ENCODE results near the gene MPV17.
"Not testable (repeated sequence)": the region's sequence is repeated elsewhere in the genome, so short reads cannot be mapped to it uniquely, and the experiment has no call there.

Gene MPV17

DNA sequence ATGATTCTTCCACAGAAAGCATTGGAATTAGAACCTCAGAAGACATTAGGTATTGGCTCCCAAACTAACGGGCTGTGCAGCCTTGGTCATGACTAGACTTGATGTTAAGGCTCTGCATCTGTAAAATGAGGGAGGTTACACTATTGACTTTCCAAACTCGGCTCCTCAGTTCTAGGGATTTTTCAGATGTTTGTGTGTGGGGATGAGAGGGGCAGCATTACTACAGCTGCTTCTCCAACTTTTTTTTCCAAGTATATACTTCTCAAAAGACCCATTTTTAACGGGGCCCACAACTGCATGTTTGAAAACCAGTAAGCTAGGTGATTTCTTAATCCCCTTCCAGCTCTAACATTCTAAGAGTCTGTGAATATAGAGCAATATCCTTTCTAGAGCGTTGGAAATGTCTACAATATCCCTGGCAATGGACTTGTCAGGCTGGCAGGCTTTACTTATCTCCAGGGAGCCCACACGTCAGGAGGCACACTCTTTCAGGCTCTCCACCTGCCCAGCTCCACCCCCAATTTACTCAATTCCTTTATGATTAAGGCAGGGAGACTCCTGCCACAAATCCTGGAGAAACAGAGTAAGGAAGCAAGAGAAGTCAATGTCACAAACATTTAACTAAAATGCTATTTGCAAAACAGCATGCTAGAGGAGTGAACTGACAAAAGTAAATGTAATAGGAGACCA is 844 bp upstream of the MPV17 start:
- no peak for DNase-seq (ENCODE audit: low spot score)
- in situ Hi-C loops (cut with MboI; ENCODE audit: low pct_unique_long_range_greater_than_20kb, low sequenced_read_pairs, unreplicated experiment), result no loop called here
- no peak for TF ChIP-seq CTCF (IDR thresholded peaks at IDR 0.05; ENCODE audit: extremely low read depth, insufficient read depth, missing control alignments)

DNA sequence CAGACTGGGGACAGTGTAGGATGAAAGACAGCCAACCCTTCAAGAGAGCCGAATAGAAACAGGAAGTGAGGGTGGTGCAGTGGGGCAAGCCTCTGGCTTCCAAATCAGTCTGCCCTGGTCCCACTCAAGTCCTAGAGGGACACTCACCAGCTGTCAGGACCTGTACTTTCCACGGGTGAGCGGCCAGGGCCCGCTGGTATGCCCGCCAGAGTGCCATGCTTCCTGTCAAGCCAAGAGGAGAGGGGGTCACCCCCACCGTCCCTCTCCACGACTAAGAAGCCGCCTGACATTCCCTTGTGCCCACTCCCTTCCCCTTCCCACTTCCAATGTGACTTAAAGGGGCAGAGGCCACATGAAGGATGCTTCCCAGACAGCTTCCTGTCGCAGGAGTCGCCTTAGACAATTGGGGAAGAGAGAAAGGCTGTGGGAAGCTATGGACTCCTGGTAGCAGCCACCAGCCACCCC is 564 bp downstream of the MPV17 start:
- DNase-seq (ENCODE audit: low spot score), result no peak
- TF ChIP-seq CTCF (IDR thresholded peaks at IDR 0.05; ENCODE audit: extremely low read depth, insufficient read depth, missing control alignments), result no peak
- in situ Hi-C loops (cut with MboI; ENCODE audit: low pct_unique_long_range_greater_than_20kb, low sequenced_read_pairs, unreplicated experiment), result no loop called here

GRCh38 chr2:27320958-27321543 is 1.8 kb downstream of the MPV17 start:
- in situ Hi-C loops (cut with MboI; ENCODE audit: low pct_unique_long_range_greater_than_20kb, low sequenced_read_pairs, unreplicated experiment), result no loop called here
- no peak for DNase-seq (ENCODE audit: low spot score)

DNA sequence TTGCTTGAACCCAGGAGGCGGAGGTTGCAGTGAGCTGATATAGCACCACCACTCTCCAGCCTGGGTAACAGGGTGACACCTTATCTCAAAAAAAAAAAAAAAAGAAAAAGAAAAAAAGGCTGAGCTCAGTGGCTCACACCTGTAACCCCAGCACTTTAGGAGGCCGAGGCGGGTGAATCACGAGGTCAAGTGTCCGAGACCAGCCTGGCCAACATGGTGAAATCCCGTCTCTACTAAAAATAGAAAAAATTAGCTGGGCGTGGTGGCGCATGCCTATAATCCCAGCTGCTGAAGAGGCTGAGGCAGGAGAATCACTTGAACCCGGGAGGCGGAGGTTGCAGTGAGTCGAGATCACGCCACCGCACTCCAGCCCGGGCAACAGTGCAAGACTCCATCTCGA is 3.1 kb downstream of the MPV17 start:
- in situ Hi-C loops (cut with MboI; ENCODE audit: low pct_unique_long_range_greater_than_20kb, low sequenced_read_pairs, unreplicated experiment); DNase-seq (ENCODE audit: low spot score): not testable (repeated sequence)

More at GRCh38 chr2:27320958-27321543, 1.8 kb downstream of the MPV17 start:
- no peak for TF ChIP-seq CTCF (IDR thresholded peaks at IDR 0.05; ENCODE audit: extremely low read depth, insufficient read depth, missing control alignments)

DNA sequence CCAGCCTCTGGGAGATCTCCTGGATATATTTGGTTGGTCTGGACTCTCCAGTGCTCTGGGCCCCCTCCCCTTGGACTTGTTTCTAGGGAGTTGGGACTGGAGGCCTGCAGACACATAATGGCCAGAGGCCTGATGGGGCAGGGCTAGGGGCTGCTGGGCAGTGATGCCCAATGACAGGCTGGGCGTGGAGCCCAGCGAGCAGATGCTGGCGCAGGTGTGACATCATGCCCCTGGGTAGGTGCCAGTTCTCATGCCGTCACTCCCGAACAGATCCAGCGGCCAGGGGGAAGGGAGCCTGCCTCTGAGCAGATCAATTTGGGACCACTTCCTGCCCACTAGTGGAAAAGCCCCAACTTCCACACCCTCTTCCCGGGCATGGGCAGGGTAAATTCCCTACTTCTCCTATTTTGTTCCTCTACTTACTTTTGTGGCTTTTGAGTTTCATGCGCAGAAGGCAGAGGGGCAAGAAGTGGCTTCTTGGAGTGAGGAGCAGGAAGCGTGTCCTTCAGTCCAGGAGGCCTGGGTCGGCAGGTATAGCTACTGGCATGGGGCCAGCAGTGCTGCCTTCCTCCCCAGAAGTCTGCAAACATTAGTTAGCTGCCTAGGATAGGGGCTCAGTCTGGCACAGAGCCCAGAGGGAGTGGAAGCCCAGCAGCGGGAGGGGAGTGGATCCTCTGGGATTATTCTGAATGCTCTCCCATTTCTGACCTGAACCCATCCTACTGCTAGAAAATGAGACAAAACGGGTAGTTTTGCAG is 6.1 kb downstream of the MPV17 start:
- DNase-seq (ENCODE audit: low spot score), result no peak

DNA sequence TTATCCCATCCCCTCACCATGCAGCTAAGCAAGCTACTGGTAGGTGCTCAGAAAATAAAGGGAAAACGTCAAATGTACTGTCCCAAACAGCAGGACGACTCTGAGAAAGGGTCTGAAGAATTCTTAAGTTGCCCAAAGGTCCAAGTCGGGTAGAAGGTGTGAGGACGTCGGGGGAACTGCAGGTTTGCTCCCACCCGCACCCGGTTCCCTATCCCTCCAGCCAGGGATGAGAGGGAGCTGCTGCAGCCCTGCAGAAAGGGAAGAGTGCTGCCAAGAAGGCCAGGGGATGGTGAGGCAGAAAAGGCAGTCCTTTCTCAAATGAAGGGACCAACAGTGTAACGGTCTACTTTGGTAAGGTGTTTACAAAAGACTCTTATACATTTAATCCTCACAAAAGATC is 7.8 kb downstream of the MPV17 start:
- TF ChIP-seq CTCF (IDR thresholded peaks at IDR 0.05; ENCODE audit: extremely low read depth, insufficient read depth, missing control alignments), result no peak
- DNase-seq (ENCODE audit: low spot score), result no peak
- in situ Hi-C loops (cut with MboI; ENCODE audit: low pct_unique_long_range_greater_than_20kb, low sequenced_read_pairs, unreplicated experiment), result no loop called here

More for the DNA sequence above, 6.1 kb downstream of the MPV17 start:
- in situ Hi-C loops (cut with MboI; ENCODE audit: low pct_unique_long_range_greater_than_20kb, low sequenced_read_pairs, unreplicated experiment), result no loop called here
- TF ChIP-seq CTCF (IDR thresholded peaks at IDR 0.05; ENCODE audit: extremely low read depth, insufficient read depth, missing control alignments), result no peak

- in situ Hi-C loops (cut with MboI; ENCODE audit: low pct_unique_long_range_greater_than_20kb, low sequenced_read_pairs, unreplicated experiment), result no loop called here
- TF ChIP-seq CTCF (IDR thresholded peaks at IDR 0.05; ENCODE audit: extremely low read depth, insufficient read depth, missing control alignments), result no peak
- DNase-seq (ENCODE audit: low spot score), result no peak
Measured at GRCh38 chr2:27314709-27315108, 8.2 kb downstream of the MPV17 start.
